ENCODE data around the gene KDM2B.

- no peak for TF ChIP-seq EZH2 (IDR thresholded peaks at IDR 0.05; ENCODE audit: borderline replicate concordance)
- no peak for TF ChIP-seq CTCF (IDR thresholded peaks at IDR 0.05; ENCODE audit: poor library complexity)
Observed at GRCh38 chr12:121468499-121468801, 112.4 kb downstream of the KDM2B start.
